ENCODE measurements around the gene USP3. TPM values are rescaled to one million over a fixed set of nuclear protein-coding genes. Genes with fewer than 3 reads are reported as not detected.

Gene USP3
- total RNA-seq, 2 experiments from 2014 or later = 37.3 to 42.2 TPM

GRCh38 chr15:63555507-63555906, 51.1 kb downstream of the USP3 start:
- ChIA-PET CTCF (no interaction called here), POLR2A (no interaction called here)

DNA sequence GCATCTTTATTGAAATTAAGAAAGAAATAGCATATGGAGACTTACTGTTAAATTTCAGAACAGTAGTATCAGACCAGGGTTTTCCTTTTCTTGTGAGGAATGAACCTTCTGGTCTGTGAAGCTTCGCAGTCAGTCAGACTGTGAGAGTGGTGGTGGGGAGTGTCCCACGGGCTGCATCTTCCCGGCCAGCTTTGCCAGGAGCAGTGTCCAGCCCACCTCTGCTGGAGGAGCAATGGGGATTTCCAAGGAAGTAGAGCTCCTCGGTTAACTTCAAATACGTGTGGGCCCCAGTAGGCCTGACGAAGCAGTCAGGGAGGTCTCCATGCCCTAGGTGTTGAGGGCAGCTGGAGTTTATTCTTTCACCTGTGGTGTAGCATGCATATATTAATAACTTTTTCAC, 51.9 kb downstream of the USP3 start:
- POLR2A ChIA-PET = no interaction called here
- CTCF ChIA-PET = interaction anchor here (1.3 kb wide), 1 partner anchor 90 kb away, joined by 3 read pairs; no protein-coding TSS in a partner anchor

DNA sequence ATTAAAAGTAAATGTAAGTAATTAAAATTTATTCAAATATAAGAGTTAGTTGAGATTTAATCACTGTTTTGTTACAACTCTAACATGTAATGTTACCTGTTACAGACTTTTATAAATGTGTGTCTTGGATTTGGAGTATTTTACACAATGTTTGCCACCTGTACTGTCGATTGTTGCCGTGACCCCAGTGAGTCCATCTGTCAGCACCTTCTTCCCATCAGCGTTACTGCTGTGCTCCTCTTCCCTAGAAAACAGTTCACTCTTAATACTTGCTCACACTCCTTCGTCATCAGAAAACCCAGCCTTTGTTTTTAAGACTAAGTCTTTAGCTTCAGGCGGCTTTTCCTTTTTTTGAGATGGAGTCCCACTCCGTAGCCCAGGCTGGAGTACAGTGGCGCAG, 52.3 kb downstream of the USP3 start:
- ChIA-PET POLR2A (no interaction called here), CTCF (interaction anchor here (1.3 to 1.5 kb wide), 2 partner anchors 50 to 90 kb away, joined by 3 to 4 read pairs; no protein-coding TSS in a partner anchor)

- CTCF ChIA-PET = interaction anchor here (1.1 to 1.2 kb wide), 2 partner anchors 49 to 50 kb away, joined by 3 read pairs; no protein-coding TSS in a partner anchor
- POLR2A ChIA-PET = no interaction called here
These were observed 55.4 kb downstream of the USP3 start for GRCh38 chr15:63559753-63560152.

DNA sequence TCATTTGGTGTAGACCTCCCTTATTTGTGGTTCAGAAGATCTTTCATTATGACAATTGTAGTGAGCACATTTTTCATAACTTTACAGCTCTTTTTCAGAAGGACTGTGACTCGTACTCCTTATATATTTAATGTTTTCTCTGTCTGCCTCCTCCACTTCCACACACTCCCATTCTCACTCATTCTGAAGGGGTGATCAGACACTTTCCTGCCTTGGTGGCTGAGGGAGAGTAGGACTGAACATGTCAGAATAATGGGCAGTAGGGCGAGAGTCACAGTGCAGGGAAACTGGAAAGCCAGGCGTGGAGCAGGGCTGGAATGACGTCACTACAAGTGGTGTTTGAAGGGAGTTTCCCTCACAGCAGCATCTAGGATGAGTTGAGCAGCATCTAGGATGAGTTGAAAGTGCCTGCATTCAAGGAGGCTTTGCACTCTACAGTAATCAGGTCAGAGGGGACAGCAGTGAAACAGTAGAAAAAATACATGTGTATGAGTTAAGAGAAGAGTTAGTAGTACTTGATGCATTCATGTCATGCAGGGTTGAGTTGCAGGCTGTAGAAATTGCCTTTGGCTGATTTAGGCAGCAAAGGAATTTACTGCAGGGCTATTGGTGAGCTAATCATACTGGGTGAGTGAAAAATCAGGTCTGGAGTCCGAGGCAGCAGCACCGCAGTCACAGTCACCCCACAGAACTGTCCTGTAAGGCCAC, 56.5 kb downstream of the USP3 start:
- ChIA-PET CTCF (interaction anchor here (1.1 to 1.5 kb wide), 3 partner anchors 48 to 79 kb away, joined by 3 read pairs; no protein-coding TSS in a partner anchor), POLR2A (no interaction called here)

GRCh38 chr15:63564093-63564492, 59.7 kb downstream of the USP3 start:
- ChIA-PET CTCF (interaction anchor here (1.1 to 1.2 kb wide), 2 partner anchors 46 to 81 kb away, joined by 3 read pairs; no protein-coding TSS in a partner anchor), POLR2A (no interaction called here)

DNA sequence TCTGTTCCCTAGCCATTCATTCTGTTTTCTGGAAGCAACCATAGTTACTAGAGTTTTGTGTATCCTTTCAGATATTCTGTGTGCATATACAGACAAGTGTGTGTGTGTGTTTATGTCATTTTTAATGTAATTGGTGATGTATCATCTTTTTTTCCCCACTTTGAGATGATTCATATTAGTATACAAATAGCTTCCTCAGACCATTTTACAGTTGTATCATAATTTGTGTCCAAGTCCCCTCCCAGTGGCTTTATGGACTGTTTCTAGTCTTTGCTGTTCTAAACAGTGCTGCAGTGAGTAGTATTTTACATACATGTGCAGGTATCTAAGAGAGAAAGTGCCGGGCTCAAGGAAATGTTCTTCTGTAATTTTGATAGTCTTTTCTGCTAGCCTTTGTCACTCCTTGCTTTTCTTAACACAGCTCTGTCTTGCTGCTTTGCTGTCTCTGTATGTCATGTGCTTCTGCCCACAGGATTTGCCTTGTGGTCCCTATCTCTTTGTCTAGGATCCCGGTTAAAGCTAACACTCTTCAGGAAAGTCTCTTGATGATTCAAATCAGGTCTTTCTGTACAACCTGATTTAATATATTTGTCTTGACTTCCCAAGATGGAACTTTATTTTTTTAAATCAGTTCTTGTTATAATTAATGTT, 61.3 kb downstream of the USP3 start:
- POLR2A ChIA-PET = interaction anchor here (1.0 kb wide), 1 partner anchor 35 kb away, joined by 3 read pairs; no protein-coding TSS in a partner anchor
- CTCF ChIA-PET = interaction anchor here (1.1 kb wide), 1 partner anchor 78 kb away, joined by 3 read pairs; no protein-coding TSS in a partner anchor

DNA sequence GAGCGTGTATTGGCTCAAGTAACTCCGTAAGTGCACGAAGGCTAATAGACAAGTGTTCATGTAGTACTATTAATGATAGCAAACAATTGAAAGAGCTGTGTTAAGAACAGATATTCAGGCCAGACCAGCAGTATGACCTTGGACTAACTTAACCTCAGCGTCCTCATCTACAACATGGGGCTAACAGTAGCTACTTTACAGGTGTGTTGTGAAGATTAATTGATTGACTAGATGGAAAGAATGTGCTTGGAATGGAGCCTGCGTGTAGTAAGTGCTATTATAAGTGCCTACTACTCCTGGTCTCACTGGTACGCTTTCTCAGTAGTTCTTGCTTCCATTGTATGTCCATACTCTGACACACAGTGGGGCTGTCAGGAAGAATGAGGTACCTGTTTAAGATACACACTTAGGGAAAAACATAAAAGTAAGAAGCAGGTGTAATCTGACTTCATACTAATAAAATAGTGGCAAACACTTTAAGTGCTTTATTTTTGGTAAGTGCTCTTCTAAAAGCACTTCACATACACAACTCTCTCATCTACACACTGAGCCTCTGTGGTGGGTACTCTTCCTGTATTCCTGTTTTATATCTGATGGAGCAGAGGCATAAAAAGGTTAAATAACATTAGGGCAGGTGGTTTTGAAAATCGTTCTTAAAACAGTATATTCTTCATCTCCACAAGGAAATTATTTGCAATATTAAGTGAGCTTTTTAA, 68.5 kb downstream of the USP3 start:
- CTCF ChIA-PET = interaction anchor here (1.1 kb wide), 1 partner anchor 106 kb away, joined by 3 read pairs; no protein-coding TSS in a partner anchor
- POLR2A ChIA-PET = no interaction called here

GRCh38 chr15:63573533-63573932, 69.1 kb downstream of the USP3 start:
- ChIA-PET CTCF (no interaction called here), POLR2A (no interaction called here)

GRCh38 chr15:63575312-63575711, 70.9 kb downstream of the USP3 start:
- ChIA-PET POLR2A (no interaction called here), CTCF (interaction anchor here (0.8 kb wide), 1 partner anchor 72 kb away, joined by 3 read pairs; no protein-coding TSS in a partner anchor)

DNA sequence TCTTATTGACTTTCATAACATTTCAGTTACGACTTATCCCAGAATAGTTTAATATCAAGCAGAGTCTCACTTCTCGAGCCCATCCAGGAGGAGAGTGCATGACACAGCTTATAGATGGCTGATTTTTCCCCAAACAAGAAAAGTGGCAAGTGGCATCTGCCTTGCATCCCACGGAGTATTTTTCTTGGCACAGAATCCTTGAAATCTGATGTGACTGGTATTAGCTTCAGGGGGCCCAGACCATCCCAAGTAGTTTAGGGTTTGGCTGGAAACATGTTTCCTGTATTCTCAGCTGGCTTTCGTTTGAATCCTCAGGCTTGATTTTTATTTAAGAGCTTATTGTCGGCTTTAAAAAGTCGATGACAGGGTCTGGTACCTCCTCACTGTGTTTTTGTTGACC, 72.0 kb downstream of the USP3 start:
- CTCF ChIA-PET = interaction anchor here (1.0 kb wide), 1 partner anchor 20 kb away, joined by 3 read pairs; no protein-coding TSS in a partner anchor
- POLR2A ChIA-PET = no interaction called here

- ChIA-PET POLR2A (no interaction called here), CTCF (no interaction called here)
These were observed 77.8 kb downstream of the USP3 start for GRCh38 chr15:63582179-63582578.

DNA sequence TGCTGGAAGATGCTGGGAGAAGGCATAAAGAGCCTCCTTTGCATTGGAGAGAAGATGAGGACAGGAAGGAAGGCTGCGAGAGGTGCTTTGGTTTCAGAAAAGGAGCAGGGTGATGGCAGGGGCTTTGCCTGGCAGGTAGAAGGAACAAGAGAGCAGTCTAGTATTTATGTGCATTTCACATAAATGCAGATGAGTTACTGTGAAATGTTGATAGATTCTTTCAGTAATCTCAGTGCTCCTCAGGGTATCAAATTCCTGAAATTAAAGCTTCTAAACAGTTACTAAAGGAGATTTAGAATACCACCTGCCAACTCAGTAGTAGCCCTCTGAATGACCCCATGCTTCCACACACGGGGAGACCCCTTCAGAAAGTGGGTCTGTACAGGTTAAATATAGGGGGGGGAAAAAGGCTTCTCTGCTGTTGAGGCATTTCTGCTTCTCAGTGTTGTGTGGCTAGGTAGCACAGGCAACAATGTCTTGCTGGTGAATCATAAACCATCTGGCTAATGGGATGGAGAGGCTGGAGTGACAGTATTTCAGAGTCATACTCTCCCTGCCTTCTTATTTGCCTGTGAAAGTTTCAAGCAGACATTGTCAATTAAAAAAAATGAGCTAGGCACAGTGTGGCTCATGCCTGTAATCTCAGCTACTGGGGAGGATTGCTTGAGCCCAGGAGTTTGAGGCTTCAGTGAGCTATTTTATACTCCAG, 78.5 kb downstream of the USP3 start:
- ChIA-PET CTCF (no interaction called here), POLR2A (no interaction called here)

DNA sequence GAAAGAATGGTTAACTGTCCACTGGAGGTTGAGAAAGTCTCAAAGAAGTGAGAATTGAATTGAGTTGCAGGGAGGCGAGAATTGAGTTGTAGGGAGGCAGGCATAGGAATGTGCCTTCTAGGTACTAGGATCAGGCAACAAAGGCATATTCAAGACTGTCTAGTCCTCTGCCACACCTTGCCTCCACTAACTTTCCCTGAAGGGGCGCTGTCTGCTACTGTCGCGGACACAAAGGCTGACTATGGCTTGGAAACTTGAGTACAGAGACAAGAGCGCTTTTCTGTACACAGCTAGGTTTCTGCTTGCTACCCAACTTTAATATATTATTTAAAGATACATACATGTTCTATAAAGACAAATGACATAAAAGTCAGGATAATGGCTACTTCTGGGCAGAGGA, 82.4 kb downstream of the USP3 start:
- CTCF ChIA-PET = no interaction called here

GRCh38 chr15:63587527-63587926, 83.1 kb downstream of the USP3 start:
- ChIA-PET CTCF (interaction anchor here (1.6 kb wide), 2 partner anchors 11 to 108 kb away, joined by 4 read pairs; no protein-coding TSS in a partner anchor), POLR2A (no interaction called here)

More for the DNA sequence above, 82.4 kb downstream of the USP3 start:
- POLR2A ChIA-PET = no interaction called here

DNA sequence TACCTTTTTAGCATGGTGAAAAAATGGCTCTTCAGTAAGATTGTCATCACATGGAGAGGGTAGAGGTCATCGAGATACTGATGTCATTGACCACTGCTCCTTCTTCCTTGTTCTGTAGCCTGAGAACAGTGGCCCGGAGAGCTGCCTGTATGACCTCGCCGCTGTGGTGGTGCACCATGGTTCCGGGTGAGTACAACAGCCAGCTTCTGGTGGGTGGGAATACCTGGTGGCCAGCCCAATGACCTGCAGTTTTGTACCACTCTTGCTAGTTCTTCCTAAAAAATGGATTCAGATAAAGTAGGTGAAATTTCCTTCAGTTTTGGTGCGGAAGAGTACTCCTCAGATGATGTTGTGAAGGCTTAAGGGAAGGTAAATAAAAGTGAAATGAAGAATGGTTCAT, 84.4 kb downstream of the USP3 start:
- ChIA-PET CTCF (interaction anchor here (1.6 kb wide), 2 partner anchors 9 to 109 kb away, joined by 4 read pairs; no protein-coding TSS in a partner anchor), POLR2A (no interaction called here)

- ChIA-PET POLR2A (interaction anchor here (0.7 kb wide), 1 partner anchor 8 kb away, joined by 3 read pairs; no protein-coding TSS in a partner anchor), CTCF (interaction anchor here (1.2 to 1.4 kb wide), 2 partner anchors 14 to 91 kb away, joined by 4 read pairs; no protein-coding TSS in a partner anchor)
These were observed 89.6 kb downstream of the USP3 start for GRCh38 chr15:63593705-63594671.

DNA sequence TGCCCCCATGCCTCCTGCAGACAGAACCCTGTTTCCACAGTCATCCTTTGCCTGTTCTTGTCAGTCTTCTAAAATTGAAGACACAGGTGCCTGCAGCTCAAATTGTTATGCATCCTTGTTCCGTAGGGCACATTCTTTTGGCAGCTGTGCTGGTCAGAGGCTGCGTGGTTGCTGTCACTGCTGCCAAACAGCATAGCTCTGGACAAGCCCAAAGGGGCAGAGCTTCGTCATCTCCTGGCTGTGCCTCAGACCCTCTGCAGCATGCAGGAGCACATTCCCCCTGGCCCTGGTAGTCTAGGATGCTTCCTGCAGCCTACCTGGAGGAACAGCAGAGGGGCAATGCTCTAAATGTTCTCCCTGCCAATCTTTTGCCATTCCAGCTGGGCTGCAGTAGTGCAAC, 90.7 kb downstream of the USP3 start:
- POLR2A ChIA-PET = no interaction called here
- CTCF ChIA-PET = no interaction called here
